Measurements from ENCODE around the gene SREBF1.

The SREBF1 gene

GRCh38 chr17:17822616-17823015 lies 14.2 kb downstream of the SREBF1 start:
- no peak for DNase-seq

GRCh38 chr17:17822189-17822588 lies 14.6 kb downstream of the SREBF1 start:
- no peak for DNase-seq

- no peak for DNase-seq
Measured at GRCh38 chr17:17820463-17821158, 16.2 kb downstream of the SREBF1 start.

GRCh38 chr17:17820046-17820445 lies 16.7 kb downstream of the SREBF1 start:
- no peak for DNase-seq

- peak; percentile 68 for DNase-seq
Measured at GRCh38 chr17:17819561-17819995, 17.2 kb downstream of the SREBF1 start.

- no peak for DNase-seq
Measured at GRCh38 chr17:17819111-17819510, 17.7 kb downstream of the SREBF1 start.

- DNase-seq: no peak
Measured at GRCh38 chr17:17818088-17818526, 18.7 kb downstream of the SREBF1 start.

GRCh38 chr17:17817552-17817947 lies 19.2 kb downstream of the SREBF1 start:
- no peak for DNase-seq

- no peak for DNase-seq
Measured at GRCh38 chr17:17816831-17817551, 19.8 kb downstream of the SREBF1 start.

GRCh38 chr17:17816240-17816814 lies 20.5 kb downstream of the SREBF1 start:
- no peak for DNase-seq

- no peak for DNase-seq
Measured at GRCh38 chr17:17815436-17816200, 21.2 kb downstream of the SREBF1 start.

GRCh38 chr17:17815062-17815406 lies 21.8 kb downstream of the SREBF1 start:
- no peak for DNase-seq

- no peak for DNase-seq
Measured at GRCh38 chr17:17814162-17815061, 22.4 kb downstream of the SREBF1 start.

- no peak for DNase-seq
Measured at GRCh38 chr17:17813725-17814095, 23.1 kb downstream of the SREBF1 start.

- no peak for DNase-seq
Measured at GRCh38 chr17:17813055-17813724, 23.6 kb downstream of the SREBF1 start.

- DNase-seq: peak; percentile 71
Measured at GRCh38 chr17:17812211-17813054, 24.4 kb downstream of the SREBF1 start.

- no peak for DNase-seq
Measured at GRCh38 chr17:17811381-17812210, 25.2 kb downstream of the SREBF1 start.

- no peak for DNase-seq
Measured at GRCh38 chr17:17810895-17811248, 25.9 kb downstream of the SREBF1 start.

- DNase-seq: no peak
Measured at GRCh38 chr17:17810084-17810894, 26.5 kb downstream of the SREBF1 start.

Data from CD4-positive, alpha-beta T cell treated with Interleukin-6 for 4 hours (primary cell).